ENCODE measurements around the gene REC8. TPM values are rescaled to one million over a fixed set of nuclear protein-coding genes. Genes with fewer than 3 reads are reported as not detected.

Gene REC8
- total and polyA plus RNA-seq, 2 of the 13 experiments (the other 11 are each of a cell fraction or from before 2014, with no cell fraction given): 3.4 to 14.7 TPM

GRCh38 chr14:24138396-24139271, 33.2 kb upstream of the REC8 start:
- Histone ChIP-seq H2AFZ (ENCODE audit: low read length) (no peak overlapping the region), H3K27ac (ENCODE audit: extremely low read length, insufficient read depth, low read length) (peak overlapping the region; percentile 75), H3K4me3 (replicated peaks in 1 of 3; ENCODE audit: insufficient read depth in 1 of 3, low read depth in 2 of 3, low read length in 3 of 3) (peak overlapping the region in 1 of 3 experiments; percentile 99; a peak in 1 of 6 replicates), H3K9ac (ENCODE audit: insufficient read depth, low read depth, low read length) (no peak overlapping the region), H3K79me2 (ENCODE audit: insufficient read depth, low read length) (peaks cover 44% of the 10 kb centered on the region), H3K4me2 (ENCODE audit: low read depth, low read length) (peak overlapping the region; percentile 88), H3K36me3 (replicated peaks in 1 of 2; ENCODE audit: control insufficient read depth in 1 of 2, insufficient read depth in 2 of 2, low read length in 2 of 2) (peaks cover 19 to 35% of the 10 kb centered on the region in 2 experiments), H3K4me1 (ENCODE audit: insufficient read depth, low read length) (peaks cover 67% of the 10 kb centered on the region), H3K27me3 (ENCODE audit: control insufficient read depth in 1 of 2, insufficient read depth in 2 of 2, low read length in 2 of 2) (no peaks in the 10 kb centered on the region; a peak in 1 of 5 replicates), H3K9me3 (ENCODE audit: low read length) (no peaks in the 10 kb centered on the region), H4K20me1 (ENCODE audit: insufficient read depth, low read length) (peaks cover 11% of the 10 kb centered on the region)
- no peak for ATAC-seq
- no TSS peak for BruUV-seq (replicated peaks)
- in situ Hi-C loops (cut with HindIII; ENCODE audit: extremely low pct_ligation_motif_present, low pct_unique_long_range_greater_than_20kb): loop anchor here (25.0 kb wide), 1 partner anchor 826 kb away; the partner anchor contains the start of genes BCL2L2, PABPN1 and PPP1R3E
- no peak for DNase-seq (ENCODE audit: low spot score)
- FAIRE-seq: no peak
- POLR2A ChIA-PET: interaction anchor here (0.9 to 22.7 kb wide), 11 partner anchors 8 to 1043 kb away, joined by 3 to 977 read pairs (median 42); partner anchors contain the start of genes ACIN1, C14orf119, CHMP4A and CIDEB
- intact Hi-C loops (cut with micrococcal nuclease; ENCODE audit: unreplicated experiment): no loop called here
- WGBS (ENCODE audit: low lambda C conversion rate): 89% methylated on average over 13 of the region's 13 CpGs
- CTCF ChIA-PET (ENCODE audit: low intra/inter-chr PET ratio, low total read pairs): interaction anchor here (1.4 kb wide), 1 partner anchor 22 kb away, joined by 6 read pairs; the partner anchor contains the start of gene IRF9
- peak; percentile 21; the same call in 1 of the 2 replicates for TF ChIP-seq SSRP1 (CRISPR knock-in tag; IDR thresholded peaks at IDR 0.05)
- peak; percentile 28; the same call in 1 of the 2 replicates for TF ChIP-seq SP5 (CRISPR knock-in tag; IDR thresholded peaks at IDR 0.05; ENCODE audit: borderline replicate concordance, low read depth)
- TF ChIP-seq AGO1 (IDR thresholded peaks at IDR 0.05; ENCODE audit: low read depth, low read length, poor library complexity, severe bottlenecking): peak; percentile 72
- TF ChIP-seq FIP1L1 (IDR thresholded peaks at IDR 0.05; ENCODE audit: borderline replicate concordance, insufficient read depth, low read depth, low read length): 0 out of 2 replicates have a peak, but pooled peaks have one; percentile 34
- peak; percentile 35; the same call in 1 of the 2 replicates for TF ChIP-seq RARA (CRISPR knock-in tag; IDR thresholded peaks at IDR 0.05)
- TF ChIP-seq RBAK (CRISPR knock-in tag; IDR thresholded peaks at IDR 0.05): peak; percentile 22; the same call in 1 of the 2 replicates
- 0 out of 2 replicates have a peak, but pooled peaks have one; percentile 1 for TF ChIP-seq IKZF5 (CRISPR knock-in tag; IDR thresholded peaks at IDR 0.05)
- TF ChIP-seq, protein P1, sequence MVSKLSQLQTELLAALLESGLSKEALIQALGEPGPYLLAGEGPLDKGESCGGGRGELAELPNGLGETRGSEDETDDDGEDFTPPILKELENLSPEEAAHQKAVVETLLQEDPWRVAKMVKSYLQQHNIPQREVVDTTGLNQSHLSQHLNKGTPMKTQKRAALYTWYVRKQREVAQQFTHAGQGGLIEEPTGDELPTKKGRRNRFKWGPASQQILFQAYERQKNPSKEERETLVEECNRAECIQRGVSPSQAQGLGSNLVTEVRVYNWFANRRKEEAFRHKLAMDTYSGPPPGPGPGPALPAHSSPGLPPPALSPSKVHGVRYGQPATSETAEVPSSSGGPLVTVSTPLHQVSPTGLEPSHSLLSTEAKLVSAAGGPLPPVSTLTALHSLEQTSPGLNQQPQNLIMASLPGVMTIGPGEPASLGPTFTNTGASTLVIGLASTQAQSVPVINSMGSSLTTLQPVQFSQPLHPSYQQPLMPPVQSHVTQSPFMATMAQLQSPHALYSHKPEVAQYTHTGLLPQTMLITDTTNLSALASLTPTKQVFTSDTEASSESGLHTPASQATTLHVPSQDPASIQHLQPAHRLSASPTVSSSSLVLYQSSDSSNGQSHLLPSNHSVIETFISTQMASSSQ (IDR thresholded peaks at IDR 0.05; ENCODE audit: low read depth): no peak
- TF ChIP-seq, protein P1 (CRISPR knock-in tag; IDR thresholded peaks at IDR 0.05; ENCODE audit: borderline replicate concordance): 0 out of 2 replicates have a peak, but pooled peaks have one; percentile 55
- TF ChIP-seq, protein P2, sequence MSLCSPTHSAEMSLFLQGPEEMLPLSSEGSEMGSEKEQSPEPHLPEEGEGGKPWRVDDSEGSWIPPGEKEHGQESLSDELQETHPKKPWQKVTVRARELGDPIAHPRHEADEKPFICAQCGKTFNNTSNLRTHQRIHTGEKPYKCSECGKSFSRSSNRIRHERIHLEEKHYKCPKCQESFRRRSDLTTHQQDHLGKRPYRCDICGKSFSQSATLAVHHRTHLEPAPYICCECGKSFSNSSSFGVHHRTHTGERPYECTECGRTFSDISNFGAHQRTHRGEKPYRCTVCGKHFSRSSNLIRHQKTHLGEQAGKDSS (CRISPR knock-in tag; IDR thresholded peaks at IDR 0.05; ENCODE audit: borderline replicate concordance, low read depth): peak; percentile 18; the same call in 1 of the 2 replicates
- no peak for TF ChIP-seq SETDB1 (CRISPR knock-in tag; IDR thresholded peaks at IDR 0.05; ENCODE audit: borderline replicate concordance)
- peak; percentile 44; the same call in 1 of the 2 replicates for TF ChIP-seq ZNF263 (CRISPR knock-in tag; IDR thresholded peaks at IDR 0.05)
- peak; percentile 24 for TF ChIP-seq TEAD3 (CRISPR knock-in tag; optimal IDR thresholded peaks at IDR 0.05; ENCODE audit: borderline replicate concordance)
- 0 out of 2 replicates have a peak, but pooled peaks have one; percentile 45 for TF ChIP-seq ZNF761 (CRISPR knock-in tag; conservative IDR thresholded peaks at IDR 0.05)
- TF ChIP-seq ATF7 (IDR thresholded peaks at IDR 0.05): peak; percentile 84
- peak; percentile 45; the same call in 1 of the 2 replicates for TF ChIP-seq ATF7 (CRISPR knock-in tag; IDR thresholded peaks at IDR 0.05)

All from HepG2 (cell line).